Measurements from ENCODE around the gene OR51E2.

- TF ChIP-seq, protein P1, sequence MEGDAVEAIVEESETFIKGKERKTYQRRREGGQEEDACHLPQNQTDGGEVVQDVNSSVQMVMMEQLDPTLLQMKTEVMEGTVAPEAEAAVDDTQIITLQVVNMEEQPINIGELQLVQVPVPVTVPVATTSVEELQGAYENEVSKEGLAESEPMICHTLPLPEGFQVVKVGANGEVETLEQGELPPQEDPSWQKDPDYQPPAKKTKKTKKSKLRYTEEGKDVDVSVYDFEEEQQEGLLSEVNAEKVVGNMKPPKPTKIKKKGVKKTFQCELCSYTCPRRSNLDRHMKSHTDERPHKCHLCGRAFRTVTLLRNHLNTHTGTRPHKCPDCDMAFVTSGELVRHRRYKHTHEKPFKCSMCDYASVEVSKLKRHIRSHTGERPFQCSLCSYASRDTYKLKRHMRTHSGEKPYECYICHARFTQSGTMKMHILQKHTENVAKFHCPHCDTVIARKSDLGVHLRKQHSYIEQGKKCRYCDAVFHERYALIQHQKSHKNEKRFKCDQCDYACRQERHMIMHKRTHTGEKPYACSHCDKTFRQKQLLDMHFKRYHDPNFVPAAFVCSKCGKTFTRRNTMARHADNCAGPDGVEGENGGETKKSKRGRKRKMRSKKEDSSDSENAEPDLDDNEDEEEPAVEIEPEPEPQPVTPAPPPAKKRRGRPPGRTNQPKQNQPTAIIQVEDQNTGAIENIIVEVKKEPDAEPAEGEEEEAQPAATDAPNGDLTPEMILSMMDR (IDR thresholded peaks at IDR 0.05), result no peak
- no peak for TF ChIP-seq POLR2A (IDR thresholded peaks at IDR 0.05)
These were observed 25.2 kb downstream of the OR51E2 start for GRCh38 chr11:4672470-4672869.

Measured in uterus (tissue), 2 donors.